ENCODE measurements around the gene FAM174C. TPM values are rescaled to one million over a fixed set of nuclear protein-coding genes. Genes with fewer than 3 reads are reported as not detected.

The FAM174C gene
- total and polyA plus RNA-seq, 7 donors, result 9.0 to 88.8 (median 18.1) TPM

DNA sequence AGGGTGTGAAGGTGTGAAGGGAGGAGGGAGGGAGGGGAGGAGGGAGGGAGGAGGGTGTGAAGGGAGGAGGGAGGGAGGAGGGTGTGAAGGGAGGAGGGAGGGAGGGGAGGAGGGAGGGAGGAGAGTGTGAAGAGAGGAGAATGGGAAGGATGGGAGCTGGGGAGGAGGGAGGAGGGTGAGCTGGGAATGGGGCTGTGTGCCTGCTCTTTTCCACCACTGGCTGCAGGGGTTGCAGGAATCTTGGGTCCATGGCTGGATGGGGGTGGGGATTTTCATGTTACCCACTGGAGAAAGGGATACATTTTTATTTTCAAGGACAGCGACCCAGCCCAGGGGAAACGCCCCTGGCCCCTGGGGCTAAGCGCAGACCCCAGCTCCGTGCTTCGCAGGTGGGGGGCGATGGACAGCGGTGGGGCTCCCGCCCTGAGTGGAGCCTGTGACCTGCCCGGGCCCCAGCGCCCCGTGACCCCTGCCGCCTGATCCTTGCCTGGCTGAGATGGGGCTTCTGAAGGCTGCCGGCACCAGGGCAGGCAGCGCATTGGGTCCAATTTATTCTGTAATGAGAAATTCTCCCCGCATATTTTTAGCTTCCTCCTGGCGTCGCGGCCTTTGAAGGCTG is 7.4 kb downstream of the FAM174C start:
- Histone ChIP-seq H3K36me3 (ENCODE audit: insufficient read depth in 1 of 2, low read depth in 1 of 2) (peaks cover 0 to 30% of the 10 kb centered on the region in 2 donors), H3K9me3 (no peaks in the 10 kb centered on the region), H3K27ac (no peak overlapping the region), H3K4me3 (no peak overlapping the region), H3K27me3 (ENCODE audit: insufficient read depth in 3 of 3, low read length in 2 of 3) (peaks cover 0 to 34% (median 22%) of the 10 kb centered on the region in 3 donors), H3K4me1 (peaks cover 5% of the 10 kb centered on the region)
- DNase-seq, result no peak
- intact Hi-C loops (cut with DNase I), result loop anchor here (5.0 to 10.0 kb wide), 3 partner anchors 162 to 242 kb away; partner anchors contain the start of genes ADAMTSL5 (in 1 of the 2) and PLK5 (in 1 of the 2)
- TF ChIP-seq, protein P1, sequence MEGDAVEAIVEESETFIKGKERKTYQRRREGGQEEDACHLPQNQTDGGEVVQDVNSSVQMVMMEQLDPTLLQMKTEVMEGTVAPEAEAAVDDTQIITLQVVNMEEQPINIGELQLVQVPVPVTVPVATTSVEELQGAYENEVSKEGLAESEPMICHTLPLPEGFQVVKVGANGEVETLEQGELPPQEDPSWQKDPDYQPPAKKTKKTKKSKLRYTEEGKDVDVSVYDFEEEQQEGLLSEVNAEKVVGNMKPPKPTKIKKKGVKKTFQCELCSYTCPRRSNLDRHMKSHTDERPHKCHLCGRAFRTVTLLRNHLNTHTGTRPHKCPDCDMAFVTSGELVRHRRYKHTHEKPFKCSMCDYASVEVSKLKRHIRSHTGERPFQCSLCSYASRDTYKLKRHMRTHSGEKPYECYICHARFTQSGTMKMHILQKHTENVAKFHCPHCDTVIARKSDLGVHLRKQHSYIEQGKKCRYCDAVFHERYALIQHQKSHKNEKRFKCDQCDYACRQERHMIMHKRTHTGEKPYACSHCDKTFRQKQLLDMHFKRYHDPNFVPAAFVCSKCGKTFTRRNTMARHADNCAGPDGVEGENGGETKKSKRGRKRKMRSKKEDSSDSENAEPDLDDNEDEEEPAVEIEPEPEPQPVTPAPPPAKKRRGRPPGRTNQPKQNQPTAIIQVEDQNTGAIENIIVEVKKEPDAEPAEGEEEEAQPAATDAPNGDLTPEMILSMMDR (IDR thresholded peaks at IDR 0.05), result no peak
- 58 to 67% (median 66%) methylated on average over 18 of the region's 18 CpGs for WGBS, 3 donors
- ATAC-seq, result no peak

DNA sequence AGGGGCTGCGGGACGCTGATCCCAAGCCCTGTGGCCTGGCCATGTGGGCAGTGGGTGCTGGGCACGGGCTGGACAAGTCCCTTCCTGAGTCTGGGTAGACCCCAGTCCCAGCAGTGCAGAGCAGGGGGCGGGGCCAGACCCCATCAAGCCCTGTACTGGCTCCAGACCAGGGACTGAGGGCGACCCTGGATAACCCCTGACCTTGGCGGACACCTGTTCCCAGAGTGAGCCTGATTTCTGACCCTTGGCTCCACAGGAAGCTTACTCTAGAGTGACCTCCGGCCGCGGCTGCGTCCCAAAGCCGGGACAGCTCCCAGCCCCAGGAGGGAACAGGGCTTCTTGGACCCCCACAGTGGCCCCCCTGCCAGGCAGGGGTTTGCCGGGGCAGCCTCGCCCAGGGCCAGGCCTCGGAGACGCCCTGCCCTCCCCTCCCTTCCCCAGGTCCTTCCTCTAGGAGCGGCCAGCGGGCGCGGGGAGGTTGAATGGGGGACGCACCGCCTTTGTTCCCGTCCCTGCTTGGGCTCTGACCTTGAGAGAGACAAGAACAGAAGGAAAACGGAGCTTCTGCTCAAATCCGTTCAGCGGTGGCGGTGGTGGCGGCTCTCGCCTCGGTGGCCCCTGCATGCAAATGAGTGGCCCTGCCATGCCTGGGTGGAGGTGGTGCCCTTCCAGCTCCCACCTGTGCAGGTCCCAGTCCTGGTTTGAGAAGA is 8.0 kb downstream of the FAM174C start:
- Histone ChIP-seq H3K4me1 (peaks cover 5% of the 10 kb centered on the region), H3K27me3 (ENCODE audit: insufficient read depth in 3 of 3, low read length in 2 of 3) (peaks cover 0 to 39% (median 28%) of the 10 kb centered on the region in 3 donors), H3K9me3 (no peaks in the 10 kb centered on the region), H3K27ac (no peak overlapping the region), H3K4me3 (no peak overlapping the region), H3K36me3 (ENCODE audit: insufficient read depth in 1 of 2, low read depth in 1 of 2) (peaks cover 0 to 25% of the 10 kb centered on the region in 2 donors)
- WGBS, 3 donors, result 42 to 63% (median 60%) methylated on average over 18 to 28 of the region's 29 CpGs
- ATAC-seq (no peak), DNase-seq (no peak)
- TF ChIP-seq, protein P1 (IDR thresholded peaks at IDR 0.05), result no peak
- intact Hi-C loops (cut with DNase I), result loop anchor here (5.0 to 10.0 kb wide), 3 partner anchors 161 to 241 kb away; partner anchors contain the start of genes ADAMTSL5 (in 1 of the 2) and PLK5 (in 1 of the 2)

- intact Hi-C loops (cut with DNase I), result loop anchor here (5.0 to 10.0 kb wide), 3 partner anchors 161 to 241 kb away; partner anchors contain the start of genes ADAMTSL5 (in 1 of the 2) and PLK5 (in 1 of the 2)
- H3K36me3 ChIP-seq (ENCODE audit: insufficient read depth in 1 of 2, low read depth in 1 of 2), result peaks cover 0 to 20% of the 10 kb centered on the region in 2 donors
- peaks cover 0 to 44% (median 29%) of the 10 kb centered on the region in 3 donors for H3K27me3 ChIP-seq (ENCODE audit: insufficient read depth in 3 of 3, low read length in 2 of 3)
- H3K4me3 ChIP-seq, result no peak overlapping the region
- no peak overlapping the region for H3K27ac ChIP-seq
- peaks cover 5% of the 10 kb centered on the region for H3K4me1 ChIP-seq
- WGBS, 3 donors, result 73 to 82% (median 81%) methylated on average over 8 to 12 of the region's 12 CpGs
- H3K9me3 ChIP-seq, result no peaks in the 10 kb centered on the region
- TF ChIP-seq, protein P1 (IDR thresholded peaks at IDR 0.05), result no peak
- no peak for ATAC-seq
- DNase-seq, result no peak
These were observed 8.6 kb downstream of the FAM174C start for GRCh38 chr19:1283917-1284292.

DNA sequence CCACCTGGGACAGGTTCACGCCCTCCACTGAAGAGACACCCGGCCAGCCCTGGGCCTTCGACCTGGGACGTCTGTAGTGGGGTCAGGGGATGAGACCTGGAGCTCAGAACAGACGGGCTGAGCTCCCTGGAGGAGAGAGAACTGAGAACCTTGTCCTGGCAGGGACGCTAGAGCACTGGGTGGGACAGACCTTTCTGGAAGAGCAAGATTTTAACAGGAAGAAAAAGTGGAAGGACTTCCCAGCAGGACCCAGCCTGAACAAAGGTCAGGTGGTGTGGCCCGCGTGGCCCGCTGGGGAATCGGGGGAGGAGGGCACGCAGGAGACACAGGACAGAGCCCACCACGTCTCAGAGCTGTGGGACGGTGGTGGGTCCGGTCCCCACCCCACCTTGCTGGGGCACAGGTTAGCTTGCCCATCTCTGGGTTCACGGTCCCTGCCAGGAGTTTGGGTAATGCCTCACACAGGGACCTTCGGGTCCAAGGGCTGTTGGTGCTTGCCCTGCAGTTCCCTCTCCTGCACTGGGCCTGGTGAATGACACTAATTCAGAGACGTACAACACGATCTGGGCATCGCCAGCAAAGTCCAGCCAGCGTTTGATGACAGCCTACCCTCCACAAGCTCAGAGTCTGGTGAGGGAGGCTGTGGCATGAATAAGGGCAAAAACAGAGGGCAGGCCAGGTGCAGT is 9.1 kb downstream of the FAM174C start:
- intact Hi-C loops (cut with DNase I), result loop anchor here (5.0 to 10.0 kb wide), 3 partner anchors 160 to 240 kb away; partner anchors contain the start of genes ADAMTSL5 (in 1 of the 2) and PLK5 (in 1 of the 2)
- TF ChIP-seq, protein P1 (IDR thresholded peaks at IDR 0.05), result no peak
- Histone ChIP-seq H3K4me3 (no peak overlapping the region), H3K36me3 (ENCODE audit: insufficient read depth in 1 of 2, low read depth in 1 of 2) (peaks cover 0 to 14% of the 10 kb centered on the region in 2 donors), H3K27me3 (ENCODE audit: insufficient read depth in 3 of 3, low read length in 2 of 3) (peaks cover 0 to 49% (median 31%) of the 10 kb centered on the region in 3 donors), H3K4me1 (peaks cover 5% of the 10 kb centered on the region), H3K27ac (no peak overlapping the region), H3K9me3 (no peaks in the 10 kb centered on the region)
- DNase-seq (no peak), ATAC-seq (no peak)
- 72 to 85% (median 75%) methylated on average over 20 of the region's 20 CpGs for WGBS, 3 donors
